Left hindlimb (tissue), 1 donor: ENCODE results near the gene E2F8.
A peak's percentile ranks its signal among the peaks of the same experiment; 100 is the strongest.

Experiments
- DNase-seq: peaks from one replicate; pipeline ENCODE4 v3.0.0-alpha.2; 2018

E2F8 gene

DNA sequence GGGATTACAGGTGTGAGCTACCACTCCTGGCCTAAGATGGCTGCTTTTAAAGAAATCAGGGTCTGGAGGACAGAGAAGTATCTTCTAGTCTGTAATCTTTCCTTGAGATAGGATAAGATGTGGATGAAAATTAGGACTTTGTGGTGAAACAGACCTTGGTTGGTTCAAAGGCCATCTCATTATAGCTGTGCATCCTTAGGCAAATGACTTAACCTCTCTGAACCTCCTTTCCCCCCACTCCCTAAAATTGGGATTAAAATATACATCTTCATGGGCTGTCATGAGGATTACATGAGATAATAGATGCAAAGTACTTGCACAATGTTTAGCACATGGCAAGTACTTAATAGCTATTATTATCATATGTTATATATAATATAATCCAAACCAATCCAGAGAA, 10.8 kb upstream of the E2F8 start:
- DNase-seq = no peak

DNA sequence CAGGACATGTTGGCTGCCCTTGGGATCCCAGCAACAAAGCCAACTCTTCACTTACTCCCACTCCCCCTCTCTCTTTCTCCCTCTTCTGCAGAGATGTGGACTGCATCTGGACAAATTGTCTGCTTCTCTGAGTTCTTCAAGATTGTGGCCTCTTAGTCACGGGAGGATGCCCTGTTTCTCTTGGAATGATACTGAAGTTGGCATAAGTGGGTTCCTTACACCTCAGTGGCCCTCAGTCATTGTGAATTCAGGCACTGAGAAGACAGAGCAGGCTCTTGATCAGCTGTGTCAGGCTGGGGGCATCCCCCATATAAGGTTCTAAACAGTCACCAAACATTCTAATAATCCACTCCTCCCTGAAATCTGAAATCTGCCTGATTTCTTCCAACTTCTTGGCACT, 6.1 kb upstream of the E2F8 start:
- DNase-seq = no peak

DNA sequence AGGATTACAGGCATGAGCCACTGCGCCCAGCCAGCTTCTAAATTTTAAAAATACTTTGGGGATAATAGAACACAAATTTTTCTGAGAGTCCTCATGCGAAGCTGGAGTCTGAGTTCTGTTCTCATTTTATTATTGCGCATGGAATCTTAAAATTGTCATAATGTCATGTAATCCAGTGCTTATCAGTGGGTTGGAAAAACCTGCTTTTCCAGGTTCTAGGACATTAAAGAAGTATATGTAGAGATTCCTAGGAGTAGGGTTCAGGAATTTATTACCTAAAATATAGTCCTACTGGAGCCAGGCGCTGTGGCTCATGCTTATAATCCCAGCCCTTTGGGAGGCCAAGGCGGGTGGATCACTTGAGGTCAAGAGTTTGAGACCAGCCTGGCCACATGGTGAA, 4.6 kb upstream of the E2F8 start:
- no peak for DNase-seq

DNA sequence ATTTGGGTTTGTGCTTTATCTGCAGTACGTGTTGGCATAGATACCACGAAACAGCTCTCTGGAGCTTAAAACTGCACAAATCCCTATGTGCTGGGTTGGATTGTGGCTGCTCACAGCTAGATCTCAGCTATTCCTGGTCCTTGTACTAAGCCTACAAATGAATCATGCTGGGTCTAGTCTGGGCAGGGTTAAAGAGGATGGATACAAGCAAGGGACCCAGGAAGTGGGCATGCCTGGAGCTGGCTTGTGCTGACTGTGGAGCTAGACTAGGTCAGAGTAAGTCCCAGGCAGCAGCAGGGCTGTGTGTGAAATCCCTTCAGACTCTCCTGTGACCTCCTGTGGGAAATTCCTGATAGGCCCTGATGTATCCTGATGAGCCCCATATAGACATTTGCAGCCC, 3.9 kb upstream of the E2F8 start:
- no peak for DNase-seq

DNA sequence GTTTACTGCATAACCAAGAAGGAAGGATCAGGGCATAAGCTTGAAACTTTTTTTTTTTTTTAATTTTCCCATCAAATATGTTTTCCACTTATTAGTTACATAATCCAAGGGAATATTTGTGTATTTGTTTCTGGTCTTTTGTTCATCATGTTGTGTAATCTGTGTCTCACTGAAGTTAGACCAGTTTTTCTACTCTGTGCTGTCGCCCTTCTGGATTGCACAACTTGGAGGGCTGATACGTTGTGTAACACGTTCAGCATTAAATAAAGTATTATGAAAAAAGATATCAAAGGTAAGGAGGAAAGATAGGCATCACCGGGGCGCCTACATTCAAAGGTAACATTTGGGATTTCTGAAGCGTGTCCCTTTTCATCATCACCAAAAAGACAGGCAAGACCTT, 3.3 kb upstream of the E2F8 start:
- DNase-seq = no peak

DNA sequence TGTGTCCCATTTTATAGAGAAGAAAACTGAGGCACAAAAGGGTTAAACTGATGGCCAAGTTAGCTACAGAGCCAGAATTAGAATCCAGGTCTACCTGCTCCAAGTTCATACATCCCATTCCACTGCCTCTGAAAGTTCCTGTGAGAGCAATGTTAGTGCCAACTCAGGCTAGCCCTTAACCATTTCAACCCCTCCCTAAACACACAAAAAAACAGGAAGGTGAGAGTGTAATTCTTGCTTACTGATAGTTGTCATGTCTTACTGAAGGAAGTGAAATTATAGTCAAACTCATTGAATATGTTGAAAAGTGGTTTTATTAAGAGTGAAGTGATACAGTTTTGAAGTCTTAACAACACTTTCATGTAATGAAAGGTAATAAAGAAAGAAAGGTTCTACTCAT, 2.9 kb upstream of the E2F8 start:
- no peak for DNase-seq

DNA sequence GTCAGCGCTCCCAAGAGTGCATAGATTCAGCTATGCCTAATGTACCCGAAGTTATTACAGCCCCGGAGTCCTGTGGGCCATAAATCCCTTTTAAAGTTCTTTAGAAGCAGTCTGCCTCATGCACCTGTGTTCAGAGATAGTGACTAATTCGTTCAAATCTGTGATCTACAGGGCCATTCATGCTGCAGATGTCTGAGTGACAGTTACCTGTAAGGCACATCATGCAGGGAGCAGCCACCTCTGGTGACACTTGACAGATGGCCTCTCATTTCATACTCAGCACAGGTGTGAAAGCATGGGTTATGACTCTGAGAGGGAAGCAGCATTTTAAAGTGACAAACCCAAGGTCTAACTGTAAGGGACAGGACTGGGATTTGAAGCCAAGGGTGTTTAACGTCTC, 2.4 kb upstream of the E2F8 start:
- DNase-seq = no peak

DNA sequence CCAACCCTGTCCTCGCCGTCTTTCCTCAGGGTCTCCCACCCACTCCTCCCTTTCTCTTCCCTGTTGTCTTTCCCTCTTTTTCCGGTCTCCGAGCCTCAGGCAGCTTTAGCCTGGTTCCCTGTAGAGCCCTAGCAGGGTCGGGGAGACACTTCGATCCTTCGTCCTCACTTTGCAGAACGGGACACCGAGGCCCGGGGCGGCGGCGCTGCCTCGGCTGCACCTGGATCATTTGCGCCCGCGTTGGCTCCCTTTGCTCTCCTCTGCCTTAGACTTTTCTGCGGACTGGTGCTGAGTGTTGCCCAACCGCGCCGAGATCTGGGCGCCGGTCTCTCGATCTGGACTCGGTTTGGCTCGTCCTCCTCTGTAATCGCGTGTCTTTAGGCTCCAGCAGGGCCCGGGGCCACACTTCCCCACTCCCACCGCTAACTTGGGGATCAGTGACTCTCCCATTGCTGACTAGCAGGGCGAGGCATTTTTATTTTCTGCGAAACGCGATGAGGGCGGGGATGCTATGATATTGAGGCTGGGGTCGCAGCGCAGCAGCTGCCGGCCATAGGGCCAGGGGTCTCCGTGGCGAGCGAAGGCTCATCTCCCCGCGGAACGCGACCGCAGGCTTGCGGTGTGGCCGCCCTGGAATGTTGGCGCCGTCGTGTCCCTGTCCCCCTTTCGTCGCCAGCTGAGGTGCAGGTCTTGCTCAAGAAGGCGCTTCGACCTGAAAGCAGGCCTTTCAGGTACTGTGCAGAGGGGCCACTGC, 1.6 kb upstream of the E2F8 start:
- DNase-seq = no peak

DNA sequence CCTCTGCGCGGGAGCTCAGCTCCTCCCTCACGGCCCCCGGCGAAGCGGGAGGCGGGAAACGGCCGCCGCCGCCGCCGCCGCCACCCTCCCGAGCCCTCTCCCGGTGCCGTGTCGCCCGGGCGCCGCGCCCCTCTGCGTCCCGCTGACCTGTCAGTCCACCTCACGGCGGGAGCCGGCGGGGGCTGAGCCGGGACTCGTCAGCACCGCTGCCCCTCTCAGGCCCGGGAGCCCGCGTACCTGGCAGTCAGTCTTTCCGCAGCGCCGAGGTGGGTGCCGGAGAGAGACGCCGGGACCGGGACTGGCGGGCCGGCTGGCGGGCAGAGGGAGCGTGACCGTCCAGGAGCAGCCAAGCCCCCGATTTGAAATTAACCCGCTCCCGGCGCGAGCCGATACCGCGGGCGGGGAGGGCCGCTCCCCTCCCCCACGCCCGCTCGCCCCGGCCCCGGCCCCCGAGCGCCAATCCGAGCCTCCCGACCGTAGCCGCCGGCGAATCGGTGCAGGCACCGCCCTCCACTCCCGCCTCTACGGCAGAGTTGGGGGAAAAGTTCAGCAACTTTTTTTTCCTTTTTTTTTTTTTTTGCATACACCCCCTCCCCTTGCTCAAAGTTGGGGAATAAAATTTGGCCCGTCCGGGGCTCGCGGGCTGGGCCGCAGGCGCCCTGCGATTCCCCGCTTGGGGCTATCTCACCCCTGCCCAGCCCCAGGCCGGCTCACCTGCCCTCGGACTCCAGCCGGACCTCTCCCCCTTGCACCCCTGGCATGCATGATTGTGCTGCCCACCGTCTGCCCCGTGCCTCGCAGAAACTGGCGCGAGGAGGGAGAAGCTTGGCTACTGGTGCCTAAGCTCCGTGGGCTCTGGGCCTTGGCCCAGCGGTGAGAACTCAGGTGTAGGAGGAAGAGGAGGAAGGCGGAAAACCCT, 774 bp upstream of the E2F8 start:
- DNase-seq = peak; percentile 52

DNA sequence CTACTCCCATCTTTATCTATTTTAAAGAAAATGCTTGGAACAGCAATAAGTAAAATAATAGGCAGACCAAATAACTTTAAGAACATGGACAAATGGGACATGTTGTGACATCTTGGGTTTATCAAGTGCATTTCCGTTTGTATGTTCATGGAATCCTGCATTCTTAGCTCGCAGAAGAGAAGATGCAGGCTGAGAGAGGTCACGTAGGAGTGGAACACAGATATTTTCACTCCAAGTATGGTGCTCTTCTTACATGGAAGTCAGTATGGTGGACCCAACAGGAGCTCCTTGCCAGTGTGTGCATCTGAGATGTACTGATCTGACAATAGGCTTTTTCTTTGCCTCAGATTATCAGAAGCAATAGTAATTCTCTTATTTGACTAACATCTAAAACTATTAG, 1.7 kb downstream of the E2F8 start:
- DNase-seq = no peak

DNA sequence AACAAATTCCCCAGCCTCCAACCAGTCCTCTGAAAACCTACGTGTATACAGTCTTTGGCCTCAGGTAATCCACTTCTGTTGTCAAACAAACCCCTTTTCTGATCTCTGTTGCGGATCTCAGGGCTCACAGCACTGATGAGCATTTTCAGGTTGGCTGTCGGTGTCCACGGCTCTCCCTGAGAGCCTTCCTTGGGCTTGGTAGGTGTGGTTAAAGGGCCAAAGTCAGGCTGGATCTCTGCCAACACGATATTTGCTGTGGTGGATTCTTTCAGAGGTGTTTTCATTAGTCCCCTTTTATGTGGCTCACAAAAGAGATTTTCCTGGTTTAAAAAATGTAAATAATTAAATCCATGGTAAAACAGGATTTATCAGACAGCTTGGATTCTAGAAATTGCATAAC, 2.9 kb downstream of the E2F8 start:
- DNase-seq = no peak

DNA sequence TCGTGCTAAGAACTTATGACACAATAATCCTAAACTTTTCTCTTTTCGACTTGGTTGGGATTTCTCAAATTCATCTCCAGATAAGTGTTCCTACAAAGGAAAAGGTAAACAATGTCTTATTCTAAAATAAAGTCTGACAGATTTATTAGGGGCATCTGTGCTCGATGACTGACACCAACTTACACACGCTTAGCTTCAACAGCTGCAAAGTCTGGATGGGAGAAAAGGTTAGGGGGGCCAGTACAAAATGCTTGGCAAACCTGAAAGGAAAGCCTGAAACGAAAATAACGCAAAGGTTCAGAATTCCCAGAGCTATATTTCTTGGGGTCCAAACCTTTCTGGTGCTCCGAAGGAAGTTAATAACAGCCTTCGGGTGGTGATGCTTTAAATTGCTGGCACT, 3.4 kb downstream of the E2F8 start:
- no peak for DNase-seq

DNA sequence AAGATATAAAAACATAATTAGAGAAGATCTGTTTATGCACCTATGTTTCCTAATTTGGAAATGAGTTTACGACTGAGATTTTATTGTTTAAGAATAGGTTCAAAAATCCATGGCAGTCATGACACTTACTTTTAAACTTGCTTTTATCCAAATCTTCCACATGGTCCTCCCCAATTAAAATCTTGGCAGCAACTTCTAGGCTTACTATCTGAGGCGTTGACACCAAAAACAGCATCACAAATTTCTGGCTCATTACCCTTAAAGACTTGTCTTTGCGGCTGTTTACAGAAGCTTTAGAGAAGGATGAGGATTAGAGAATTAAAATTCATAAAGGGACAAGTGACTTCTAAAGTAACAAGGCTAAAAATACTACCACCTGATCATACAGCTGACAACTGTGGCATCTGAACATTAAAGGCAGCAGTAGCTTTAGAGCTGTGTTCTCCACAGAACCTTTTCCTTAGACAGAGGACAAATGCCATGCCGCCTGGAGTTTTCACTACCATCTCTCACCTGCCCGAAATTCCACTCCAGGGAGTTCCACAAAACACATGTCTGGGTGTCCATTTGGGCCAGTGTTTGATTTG, 6.4 kb downstream of the E2F8 start:
- DNase-seq = no peak

DNA sequence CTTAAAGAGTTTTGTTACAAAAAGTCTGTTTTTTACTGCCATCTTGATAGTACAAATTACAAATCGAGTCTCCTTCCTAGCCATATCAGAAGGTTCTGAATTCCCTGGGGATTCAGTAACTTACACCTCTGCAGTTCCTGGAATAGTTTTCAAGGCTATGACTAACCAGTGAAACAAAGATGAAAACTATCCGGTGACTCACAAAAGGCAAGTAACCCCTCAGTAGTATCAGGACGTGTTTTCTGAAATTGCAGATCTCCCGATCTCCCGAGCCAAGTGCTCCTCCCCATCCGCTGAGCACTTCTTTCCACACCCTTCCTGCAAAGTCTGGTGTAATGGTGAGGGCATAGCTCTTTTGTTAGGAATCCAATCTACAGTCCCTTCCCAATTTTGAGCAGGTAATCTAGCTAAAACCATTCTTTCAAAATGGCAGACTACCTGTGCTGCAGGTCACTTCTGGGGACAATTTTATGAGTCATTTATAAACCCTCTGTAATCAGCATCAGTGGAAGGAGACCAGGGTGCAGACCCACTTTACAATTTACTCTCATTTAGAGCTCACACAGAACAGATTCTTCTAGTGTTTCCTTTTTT, 7.7 kb downstream of the E2F8 start:
- DNase-seq = no peak

DNA sequence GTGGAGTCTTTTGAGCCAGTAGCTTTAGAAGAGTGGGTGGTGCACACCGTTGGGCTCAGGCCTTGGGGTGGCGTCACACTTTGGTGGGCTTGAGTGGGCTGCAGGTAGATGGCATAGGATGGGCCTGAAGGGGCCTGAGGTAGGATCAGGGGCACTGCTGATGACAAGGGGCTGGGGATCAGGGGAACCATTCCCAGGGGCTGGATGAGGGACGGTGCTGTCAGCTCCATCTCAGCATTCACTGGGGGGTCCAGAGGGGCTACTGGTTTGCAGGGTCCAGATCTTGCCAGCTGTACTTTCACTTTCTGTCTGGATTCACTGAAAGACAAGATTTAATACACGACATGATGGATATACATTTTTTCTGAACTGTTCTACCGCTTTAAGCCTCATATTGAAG, 11.1 kb downstream of the E2F8 start:
- no peak for DNase-seq

DNA sequence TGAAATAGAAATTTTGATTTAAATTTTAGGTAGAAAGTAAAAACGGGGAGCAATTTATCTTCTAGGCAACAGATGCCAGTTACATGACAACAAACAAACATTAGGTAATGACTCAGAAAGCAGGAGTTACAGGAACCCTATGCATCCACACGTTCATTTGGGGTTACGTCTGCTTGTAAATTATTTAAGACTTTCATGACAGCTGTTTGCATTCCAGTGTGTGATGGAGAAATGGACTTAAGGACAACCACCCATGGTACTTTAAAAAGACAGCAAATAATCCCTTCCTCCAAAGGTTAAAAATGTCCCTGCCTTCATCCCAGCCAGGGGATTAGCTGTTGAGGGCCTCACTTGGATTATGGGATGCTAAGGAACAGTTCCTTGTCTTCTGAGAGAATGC, 11.8 kb downstream of the E2F8 start:
- no peak for DNase-seq

DNA sequence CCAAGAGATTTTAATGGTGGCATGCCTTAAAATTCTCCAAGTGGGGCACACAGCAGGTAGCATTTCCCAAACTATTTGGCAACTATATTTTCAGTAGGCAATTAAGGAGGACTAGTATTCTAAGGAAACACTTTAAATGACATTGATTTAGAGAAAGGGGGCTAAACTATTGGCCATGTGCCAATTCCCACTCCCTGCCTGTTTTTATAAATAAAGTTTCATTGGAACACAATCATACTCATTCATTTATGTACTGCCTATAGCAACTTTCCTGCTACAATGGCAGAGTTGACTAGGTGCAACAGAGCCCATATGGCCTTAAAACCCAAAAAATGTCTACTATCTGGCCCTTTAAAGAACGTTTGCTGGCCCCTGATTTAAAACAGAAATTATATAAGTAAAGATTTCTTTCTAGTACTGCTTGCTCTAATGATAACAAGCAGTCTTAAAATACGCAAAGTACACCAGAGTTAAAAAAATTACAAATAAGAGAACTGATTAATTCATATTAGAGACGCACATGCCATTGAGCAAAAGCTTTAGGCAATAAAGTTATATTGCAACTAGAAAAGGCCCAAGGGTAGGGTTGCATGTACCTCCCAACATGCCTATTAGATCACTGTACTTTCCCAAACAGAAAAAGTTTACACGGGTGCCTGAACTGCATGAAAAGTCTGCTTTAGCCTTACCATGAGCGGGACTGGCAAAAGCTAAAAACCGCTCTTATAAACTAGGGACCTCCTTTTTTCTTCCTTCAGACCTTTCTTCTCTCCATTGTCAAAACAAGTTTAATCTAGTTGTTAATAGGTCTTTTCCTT, 14.2 kb downstream of the E2F8 start:
- no peak for DNase-seq

DNA sequence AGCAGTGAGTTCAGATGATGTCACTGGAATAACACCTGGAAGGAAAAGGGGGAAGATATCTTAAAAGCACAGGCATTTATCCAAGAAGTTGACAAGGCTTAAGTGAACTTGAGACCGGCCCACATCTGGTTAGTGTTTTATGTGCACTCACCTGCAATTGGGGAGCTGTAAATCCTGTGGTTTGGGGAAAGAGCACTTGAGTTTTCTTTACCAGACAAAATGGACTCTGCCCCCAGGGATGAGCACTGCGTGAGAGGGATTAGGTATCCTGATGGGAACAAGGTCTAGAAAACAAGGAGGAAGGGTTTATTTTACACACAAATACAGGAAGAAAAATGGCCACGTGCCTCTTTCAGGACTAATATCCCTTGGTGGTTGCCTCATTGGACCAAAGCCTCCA, 15.2 kb downstream of the E2F8 start:
- no peak for DNase-seq

DNA sequence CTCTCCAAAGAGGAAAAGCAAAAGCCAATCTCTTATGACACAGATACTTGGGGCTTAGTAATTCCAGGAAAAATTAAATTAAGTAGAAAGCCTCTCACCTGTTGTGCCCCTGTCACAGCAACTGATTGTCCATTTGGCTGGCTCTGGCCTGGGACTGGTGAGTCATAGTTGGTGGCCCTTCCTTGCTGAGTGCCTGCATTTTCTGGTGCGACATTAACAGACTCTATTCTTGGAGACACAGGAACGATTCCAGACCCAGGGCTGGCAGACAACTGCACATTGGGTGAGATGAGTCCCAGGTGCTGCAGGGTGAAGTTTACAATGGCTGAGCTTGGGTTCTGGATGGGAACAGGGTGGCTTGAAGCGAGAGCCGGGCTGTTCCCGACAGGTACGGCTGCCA, 15.6 kb downstream of the E2F8 start:
- DNase-seq = no peak

DNA sequence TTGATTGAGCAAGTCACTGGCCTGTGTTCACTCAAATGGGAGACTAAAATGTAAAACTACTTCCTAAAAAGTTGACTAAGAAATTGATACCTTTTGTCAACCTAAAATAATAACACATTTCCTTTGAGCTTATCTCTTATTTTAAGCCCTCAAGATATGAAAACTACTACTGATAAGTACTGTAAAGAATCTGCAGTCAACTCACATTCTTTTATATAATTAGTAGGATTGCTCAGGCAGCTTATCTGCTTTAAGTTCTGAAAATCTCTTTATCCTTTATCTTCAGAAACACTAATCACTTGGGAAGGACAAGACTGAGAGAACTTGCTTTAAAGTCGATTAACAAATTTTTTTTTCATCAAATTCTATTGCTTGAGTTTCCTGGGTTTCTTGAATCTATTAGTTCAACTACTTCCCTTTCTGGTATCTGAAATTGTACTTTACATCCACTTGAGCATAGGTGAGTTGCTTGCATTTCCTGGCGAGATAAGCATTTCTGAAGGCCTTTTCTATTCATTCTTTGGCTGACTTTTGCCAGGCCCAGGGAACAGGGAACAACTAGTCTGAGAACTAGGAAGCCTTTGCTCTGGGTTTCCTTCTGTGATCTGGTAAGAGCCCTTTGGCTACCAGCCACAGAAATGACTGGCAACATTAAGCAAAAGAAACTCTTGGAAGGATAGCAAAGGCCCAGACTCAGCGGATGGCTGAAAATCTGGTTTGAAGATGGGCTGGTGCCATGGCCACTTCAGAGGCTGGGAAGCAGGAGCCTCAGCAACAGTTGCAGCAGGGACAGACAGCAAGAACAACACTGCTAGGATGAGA, 19.6 kb downstream of the E2F8 start:
- DNase-seq = no peak

DNA sequence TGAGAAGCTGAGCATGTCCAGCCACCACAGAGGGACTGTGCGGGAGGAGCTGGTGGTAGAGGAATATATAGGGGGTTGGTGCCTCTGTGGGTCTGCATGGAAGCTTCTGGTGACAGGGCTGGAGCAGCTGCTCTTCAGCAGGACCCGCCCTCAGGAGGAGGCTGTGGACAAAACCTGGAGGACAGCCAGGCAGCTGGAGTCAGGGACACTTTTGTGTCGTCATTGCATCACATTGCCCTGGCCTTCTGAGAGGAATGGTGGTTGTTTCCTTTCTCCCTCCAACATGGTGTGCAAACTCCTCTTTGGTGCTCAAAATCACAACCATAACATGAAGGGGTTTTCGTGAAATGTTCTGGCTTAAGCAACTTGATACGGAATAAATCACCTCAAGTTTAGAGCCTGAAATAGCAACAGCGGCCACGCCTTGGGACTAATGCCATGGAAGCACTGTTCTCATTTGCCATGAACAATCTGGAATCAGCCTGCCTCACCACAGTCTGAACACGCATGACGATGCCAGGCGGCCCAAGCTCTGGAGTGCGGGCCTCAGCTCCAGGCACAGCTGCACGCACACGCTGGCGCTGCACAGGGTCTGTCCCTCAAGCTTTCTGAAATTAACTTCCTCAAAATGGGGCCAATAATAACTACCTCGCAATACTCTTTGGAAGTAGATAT, 21.8 kb downstream of the E2F8 start:
- peak; percentile 66 for DNase-seq
